ENCODE data around the gene CD59.
"Not testable (repeated sequence)": the region's sequence is repeated elsewhere in the genome, so short reads cannot be mapped to it uniquely, and the experiment has no call there.

The CD59 gene

GRCh38 chr11:33742249-33742851 lies 6.1 kb upstream of the CD59 start:
- DNase-seq, result peak; percentile 44

DNA sequence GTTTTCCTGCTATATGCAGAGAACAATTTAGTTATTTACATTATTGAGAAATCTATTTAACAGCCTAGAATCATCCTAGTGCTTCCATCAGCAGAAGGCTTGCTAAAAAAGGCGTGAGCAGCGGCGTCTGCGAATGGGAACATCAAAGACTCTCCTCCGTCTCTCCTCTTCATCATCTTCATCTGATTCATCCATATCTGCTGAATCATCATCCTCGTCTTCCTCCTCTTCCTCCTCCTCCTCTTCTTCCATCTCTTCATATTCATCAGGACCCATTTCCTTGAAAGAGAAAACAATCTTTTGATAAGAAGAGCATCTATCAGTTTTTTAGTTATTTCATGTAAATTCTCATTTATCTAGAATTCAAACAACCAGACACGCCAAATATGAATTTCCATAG lies 5.6 kb upstream of the CD59 start:
- no peak for DNase-seq

GRCh38 chr11:33737362-33737821 lies 1.2 kb upstream of the CD59 start:
- peak; percentile 17 for DNase-seq

- DNase-seq, result peak; percentile 48
Observed at GRCh38 chr11:33735271-33736147, 714 bp downstream of the CD59 start.

DNA sequence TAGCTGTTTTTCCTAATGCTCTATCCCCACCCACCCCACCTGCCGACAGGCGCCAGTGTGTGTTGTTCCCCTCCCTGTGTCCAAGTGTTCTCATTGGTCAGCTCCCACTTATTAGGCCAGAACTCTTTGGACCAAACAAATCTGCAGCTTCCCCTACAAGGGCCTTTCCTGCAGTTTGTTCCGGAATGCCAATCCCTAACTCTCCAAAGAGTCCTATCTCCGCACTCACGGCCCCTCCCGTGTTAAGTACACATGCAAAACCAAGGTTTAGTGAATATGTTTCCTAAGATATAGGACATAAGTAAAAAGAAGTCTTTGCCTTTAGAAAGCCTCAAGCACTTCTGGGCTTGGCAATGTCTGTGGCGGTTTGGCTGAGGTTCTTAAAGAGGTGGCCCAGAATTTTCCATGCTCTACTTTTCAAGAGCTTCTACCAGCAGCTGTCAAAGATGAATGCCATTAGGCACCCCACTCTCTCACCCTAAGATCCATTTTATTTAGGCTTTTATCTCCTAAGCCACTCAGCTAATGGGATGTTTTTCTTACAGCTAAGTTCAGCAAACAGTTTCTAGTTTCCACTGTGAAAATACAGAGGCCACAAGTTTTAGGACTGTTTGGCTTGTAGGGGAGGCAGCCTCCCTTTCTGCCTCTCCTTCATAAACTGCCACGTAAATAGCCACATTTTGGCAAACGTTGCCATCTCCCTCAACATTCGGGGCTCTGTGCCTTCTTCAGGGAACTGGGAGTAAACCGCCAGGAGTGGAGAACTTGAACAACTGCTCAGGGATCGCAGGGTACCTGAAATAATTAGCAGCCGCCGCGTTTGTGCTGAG lies 1.6 kb downstream of the CD59 start:
- DNase-seq, result peak; percentile 29

DNA sequence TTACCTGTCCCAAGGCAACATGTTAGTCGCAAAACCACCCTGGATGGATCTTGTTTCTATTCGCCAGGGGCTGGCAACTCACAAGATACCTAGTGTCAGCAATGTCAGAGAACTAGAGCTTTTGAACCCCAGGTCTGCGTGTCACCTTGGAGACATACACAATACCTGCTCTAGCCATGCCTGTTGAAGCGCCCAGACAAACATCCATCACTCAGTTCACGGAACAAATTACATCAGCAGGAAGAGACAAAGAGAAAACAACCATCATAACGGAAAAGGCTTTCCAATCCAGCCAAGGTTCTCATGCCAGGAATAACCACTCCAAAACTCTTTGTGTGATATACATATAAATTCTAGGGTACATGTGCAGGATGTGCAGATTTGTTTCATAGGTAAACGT lies 2.2 kb downstream of the CD59 start:
- no peak for DNase-seq

DNA sequence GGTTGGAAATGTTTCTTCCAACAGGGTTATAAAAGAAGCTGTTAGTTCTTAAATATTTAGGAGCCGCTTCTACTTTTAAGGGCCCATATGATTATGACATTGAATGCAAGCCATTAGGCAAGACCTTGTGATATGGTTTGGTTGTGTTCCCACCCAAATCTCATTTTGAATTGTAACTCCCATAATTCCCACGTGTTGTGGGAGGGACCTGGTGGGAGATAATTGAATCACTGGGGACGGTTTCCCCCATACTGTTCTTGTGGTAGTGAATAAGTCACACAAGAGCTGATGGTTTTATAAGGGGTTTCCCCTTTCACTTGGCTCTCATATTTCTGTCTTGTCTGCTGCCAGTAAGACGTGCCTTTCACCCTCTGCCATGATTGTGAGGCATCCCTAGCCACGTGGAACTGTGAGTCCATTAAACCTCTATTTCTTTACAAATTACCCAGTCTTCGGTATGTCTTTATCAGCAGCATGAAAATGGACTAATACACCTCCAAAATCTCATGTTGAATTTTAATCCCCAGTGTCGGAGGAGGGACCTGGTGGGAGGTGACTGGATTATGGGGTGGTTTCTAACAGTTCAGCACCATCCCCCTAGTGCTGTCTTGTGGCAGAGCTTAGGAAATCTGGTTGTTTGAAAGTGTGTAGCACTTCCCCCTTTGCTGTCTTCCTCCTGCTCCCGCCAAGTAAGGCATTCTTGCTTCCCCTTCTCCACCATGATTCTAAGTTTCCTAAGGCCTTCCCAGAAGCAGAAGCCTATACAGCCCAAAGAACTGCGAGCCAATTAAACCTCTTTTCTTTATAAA lies 4.3 kb downstream of the CD59 start:
- DNase-seq, result no peak

DNA sequence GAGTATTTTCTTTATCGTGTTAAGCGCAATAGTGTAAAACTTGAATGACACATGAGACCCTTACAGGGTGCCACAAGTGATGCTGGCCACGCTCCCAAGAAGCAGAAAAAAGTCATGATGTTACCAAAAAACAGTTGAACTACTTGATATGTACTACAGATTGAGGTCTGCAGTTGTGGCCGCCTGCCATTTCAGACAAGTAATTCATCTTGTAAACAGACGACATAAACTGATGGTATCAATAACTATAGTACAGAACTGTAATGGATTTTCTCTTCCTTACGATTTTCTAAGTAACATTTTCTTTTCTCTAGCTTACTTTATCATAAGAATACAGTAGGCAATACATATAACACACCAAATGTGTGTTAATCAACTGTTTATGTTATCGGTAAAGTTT lies 5.5 kb downstream of the CD59 start:
- DNase-seq, result no peak

DNA sequence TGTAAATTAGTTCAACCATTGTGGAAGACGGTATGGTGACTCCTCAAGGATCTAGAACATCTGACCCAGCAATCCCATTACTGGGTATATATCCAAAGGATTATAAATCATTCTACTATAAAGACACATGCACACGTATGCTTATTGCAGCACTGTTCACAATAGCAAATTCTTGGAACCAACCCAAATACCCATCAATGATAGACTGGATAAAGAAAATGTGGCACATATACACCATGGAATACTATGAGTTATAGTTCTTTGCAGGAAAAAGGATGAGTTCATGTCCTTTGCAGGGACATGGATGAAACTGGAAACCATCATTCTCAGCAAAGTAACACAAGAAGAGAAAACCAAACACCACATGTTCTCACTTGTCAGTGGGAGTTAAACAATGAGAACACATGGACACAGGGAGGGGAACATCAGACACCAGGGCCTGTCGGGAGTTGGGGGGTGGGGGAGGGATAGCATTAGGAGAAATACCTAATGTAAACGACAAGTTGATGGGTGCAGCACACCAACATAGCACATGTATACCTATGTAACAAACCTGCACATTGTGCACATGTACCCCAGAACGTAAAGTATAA lies 7.1 kb downstream of the CD59 start:
- not testable (repeated sequence) for DNase-seq

- not testable (repeated sequence) for DNase-seq
Observed at GRCh38 chr11:33727539-33727938, 8.7 kb downstream of the CD59 start.

- no peak for DNase-seq
Observed at GRCh38 chr11:33725496-33725895, 10.7 kb downstream of the CD59 start.

DNA sequence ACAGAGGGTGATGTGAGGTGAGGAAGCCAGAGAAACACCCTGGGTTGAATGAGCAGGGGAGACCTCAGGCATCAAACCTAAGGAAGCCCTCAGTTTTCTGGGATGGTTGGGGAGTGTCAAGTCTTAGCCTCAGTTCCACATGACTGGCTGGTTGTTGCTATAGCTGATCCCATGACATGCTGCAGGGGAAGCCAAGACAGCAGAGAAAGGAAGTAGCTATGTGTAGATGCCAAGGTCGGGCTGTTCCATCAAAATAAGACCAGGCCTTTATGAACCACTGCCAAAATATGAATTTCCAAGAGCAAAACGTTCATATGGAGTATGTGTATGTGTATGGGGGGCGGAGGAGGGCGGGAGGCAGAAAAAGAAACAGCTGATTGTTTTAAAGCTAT lies 11.6 kb downstream of the CD59 start:
- peak; percentile 52 for DNase-seq

DNA sequence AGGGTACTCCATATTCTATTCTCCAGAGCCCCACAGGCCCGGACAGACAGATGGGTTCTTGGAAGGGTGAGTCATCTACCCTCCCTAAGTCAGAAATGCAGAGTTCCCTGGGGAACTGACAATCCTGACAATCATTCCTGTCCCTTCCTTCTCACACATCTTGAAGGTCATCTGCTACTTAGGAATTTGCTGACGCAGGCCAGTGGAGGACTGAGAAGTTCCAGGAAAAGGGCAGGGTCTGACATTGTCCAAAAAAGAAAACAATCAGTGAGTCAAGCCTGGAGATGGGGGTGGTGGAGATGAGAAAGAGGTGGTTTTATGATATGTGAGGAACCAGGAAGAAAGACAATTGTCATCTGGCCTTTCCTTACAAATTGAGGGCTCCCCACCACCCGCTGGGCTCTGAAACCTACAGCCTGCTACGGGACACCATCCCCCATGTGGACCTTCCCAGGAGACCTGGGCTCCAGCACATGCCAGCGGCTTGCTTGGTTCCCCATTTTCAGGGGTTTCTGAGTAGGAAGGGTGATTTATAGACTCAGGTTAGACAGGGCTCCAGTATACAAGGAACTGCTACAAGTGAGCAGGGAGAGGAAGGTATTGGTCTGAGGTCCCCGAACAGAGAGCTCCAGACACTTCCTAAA lies 12.9 kb downstream of the CD59 start:
- DNase-seq, result peak; percentile 82

GRCh38 chr11:33722590-33723234 lies 13.5 kb downstream of the CD59 start:
- peak; percentile 82 for DNase-seq

DNA sequence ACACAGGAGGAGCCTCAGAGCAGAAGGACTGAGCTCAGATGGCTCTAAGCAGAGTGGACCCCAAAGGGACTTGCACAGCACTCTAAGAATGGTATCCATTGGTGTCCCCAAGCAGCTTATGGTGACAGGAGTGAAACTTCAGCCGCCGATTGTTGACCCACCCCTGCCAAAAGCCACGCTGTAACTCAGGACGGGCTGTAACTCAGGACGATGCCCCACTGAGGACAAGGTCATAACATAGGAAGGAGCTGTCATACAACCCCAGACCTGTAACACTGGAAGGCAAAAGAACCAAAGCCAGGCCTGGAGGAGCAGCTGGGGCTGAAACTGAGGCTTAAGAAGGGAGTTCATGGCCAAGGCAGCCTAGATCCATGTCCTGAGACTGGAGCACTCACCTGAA lies 14.2 kb downstream of the CD59 start:
- no peak for DNase-seq

- DNase-seq, result peak; percentile 48
Observed at GRCh38 chr11:33721426-33721825, 14.8 kb downstream of the CD59 start.

- no peak for DNase-seq
Observed at GRCh38 chr11:33719587-33719986, 16.6 kb downstream of the CD59 start.

- DNase-seq, result no peak
Observed at GRCh38 chr11:33718440-33718839, 17.8 kb downstream of the CD59 start.

- peak; percentile 41 for DNase-seq
Observed at GRCh38 chr11:33716243-33716642, 20.0 kb downstream of the CD59 start.

GRCh38 chr11:33713856-33714398 lies 22.3 kb downstream of the CD59 start:
- no peak for DNase-seq
